Smooth muscle cell of the umbilical artery (primary cell): ENCODE data around the gene SUZ12. TPM values are rescaled to one million over a fixed set of nuclear protein-coding genes. Genes with fewer than 3 reads are reported as not detected.

Experiments used
- total RNA-seq: library from RNA; depleted of rRNA; stranded (reverse); fragments of >200 nt; gene quantifications from 2 replicates; pipeline ENCODE4 v1.2.3, GENCODE V29; 2014

Gene SUZ12
- total RNA-seq: 23.8 and 31.9 TPM in 2 replicates

DNA sequence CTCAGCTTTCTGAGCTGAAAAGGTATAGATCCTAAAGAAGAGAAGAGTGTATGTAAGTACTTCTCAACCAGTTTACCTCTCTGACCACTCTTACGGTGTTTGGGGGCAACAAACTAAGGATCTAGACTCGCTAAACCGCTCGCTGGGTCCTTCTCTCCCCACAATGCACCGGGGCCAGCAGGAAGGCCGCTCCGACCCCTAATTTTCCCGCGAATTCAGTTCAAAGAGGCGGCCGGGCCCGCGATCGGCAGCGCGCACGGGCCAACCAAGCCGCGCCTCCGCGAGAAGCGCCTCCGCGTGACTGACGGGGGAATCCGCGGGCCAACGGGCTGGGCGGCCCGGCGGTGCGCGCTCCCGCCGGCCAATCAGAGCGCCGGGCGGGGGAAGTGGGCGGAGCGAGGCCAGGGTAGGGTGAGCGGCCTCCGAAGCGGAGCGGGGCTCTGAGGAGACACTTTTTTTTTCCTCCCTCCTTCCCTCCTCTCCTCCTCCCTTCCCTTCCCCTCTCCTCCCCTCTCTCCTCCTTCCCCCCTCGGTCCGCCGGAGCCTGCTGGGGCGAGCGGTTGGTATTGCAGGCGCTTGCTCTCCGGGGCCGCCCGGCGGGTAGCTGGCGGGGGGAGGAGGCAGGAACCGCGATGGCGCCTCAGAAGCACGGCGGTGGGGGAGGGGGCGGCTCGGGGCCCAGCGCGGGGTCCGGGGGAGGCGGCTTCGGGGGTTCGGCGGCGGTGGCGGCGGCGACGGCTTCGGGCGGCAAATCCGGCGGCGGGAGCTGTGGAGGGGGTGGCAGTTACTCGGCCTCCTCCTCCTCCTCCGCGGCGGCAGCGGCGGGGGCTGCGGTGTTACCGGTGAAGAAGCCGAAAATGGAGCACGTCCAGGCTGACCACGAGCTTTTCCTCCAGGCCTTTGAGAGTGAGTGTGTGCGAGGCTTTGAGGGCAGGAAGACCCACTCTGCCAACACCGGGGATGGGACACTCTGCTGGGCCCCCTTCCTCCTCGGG is at the start of gene SUZ12:
TSS of gene SUZ12 (plus strand) at position 393 of the 995 bp plus-strand sequence. CDS start at position 633, 240 bp downstream.

DNA sequence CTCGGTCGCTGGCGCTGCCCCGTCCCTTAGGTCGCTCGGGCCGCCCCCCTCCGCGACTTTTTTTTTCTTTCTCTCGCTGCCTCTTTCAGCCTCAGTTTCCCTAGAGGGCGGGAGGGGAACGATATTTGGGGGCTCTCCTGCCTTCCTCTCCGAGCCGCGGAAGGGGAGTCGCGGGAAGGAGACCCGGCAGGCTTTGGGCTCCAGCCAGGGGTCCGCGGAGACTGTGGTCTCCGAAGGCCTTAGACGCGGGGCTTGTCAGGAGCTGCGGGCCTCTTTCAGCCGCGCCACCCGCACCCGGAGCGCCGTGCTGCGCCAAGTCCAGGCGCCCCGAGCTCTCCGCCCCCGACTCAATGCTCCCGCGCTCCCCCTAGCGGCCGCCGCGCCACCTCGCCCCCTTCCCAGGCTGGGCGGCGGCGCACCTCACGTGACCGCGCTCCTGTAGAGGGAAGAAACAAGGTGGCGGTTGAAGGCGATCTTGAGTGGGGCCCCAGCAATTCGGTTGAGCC is 70.2 kb downstream of the SUZ12 start, which contains the start of gene LRRC37B:
TSS of gene LRRC37B (plus strand) at position 427 of the 506 bp plus-strand sequence. CDS start 14,010 bp downstream, outside the sequence.

Other genes starting within 250 kb of the SUZ12 start
- 73.6 and 87.4 TPM in 2 replicates for gene COPRS, start 77.8 kb upstream of the SUZ12 start, total RNA-seq
- 41.9 and 58.2 TPM in 2 replicates for gene UTP6, start 35.3 kb upstream of the SUZ12 start, total RNA-seq
- 7.4 and 7.8 TPM in 2 replicates for gene LRRC37B, start 70.4 kb downstream of the SUZ12 start, total RNA-seq
- gene RHOT1, start 205.5 kb downstream of the SUZ12 start, total RNA-seq: 44.9 and 52.0 TPM in 2 replicates